Measurements from ENCODE around the gene DIP2A. TPM values are rescaled to one million over a fixed set of nuclear protein-coding genes. Genes with fewer than 3 reads are reported as not detected.

DIP2A gene
- total RNA-seq, 1 experiment from 2014 or later: 14.6 TPM

GRCh38 chr21:46594276-46594675 lies 135.6 kb downstream of the DIP2A start:
- DNase-seq (ENCODE audit: low read depth): peak; percentile 8
- in situ Hi-C loops (cut with HindIII; ENCODE audit: low pct_unique_long_range_greater_than_20kb, low sequenced_read_pairs): no loop called here

- in situ Hi-C loops (cut with HindIII; ENCODE audit: low pct_unique_long_range_greater_than_20kb, low sequenced_read_pairs): no loop called here
- DNase-seq (ENCODE audit: low read depth): no peak
Observed at GRCh38 chr21:46596201-46596600, 137.5 kb downstream of the DIP2A start.

GRCh38 chr21:46597031-46597430 lies 138.3 kb downstream of the DIP2A start:
- in situ Hi-C loops (cut with HindIII; ENCODE audit: low pct_unique_long_range_greater_than_20kb, low sequenced_read_pairs): no loop called here
- DNase-seq (ENCODE audit: low read depth): no peak

GRCh38 chr21:46597896-46598343 lies 139.2 kb downstream of the DIP2A start:
- in situ Hi-C loops (cut with HindIII; ENCODE audit: low pct_unique_long_range_greater_than_20kb, low sequenced_read_pairs): no loop called here
- no peak for DNase-seq (ENCODE audit: low read depth)

GRCh38 chr21:46598581-46599572 lies 140.2 kb downstream of the DIP2A start:
- DNase-seq (ENCODE audit: low read depth): peak; percentile 6
- in situ Hi-C loops (cut with HindIII; ENCODE audit: low pct_unique_long_range_greater_than_20kb, low sequenced_read_pairs): no loop called here

- no peak for DNase-seq (ENCODE audit: low read depth)
- in situ Hi-C loops (cut with HindIII; ENCODE audit: low pct_unique_long_range_greater_than_20kb, low sequenced_read_pairs): no loop called here
Observed at GRCh38 chr21:46600305-46600704, 141.6 kb downstream of the DIP2A start.

- DNase-seq (ENCODE audit: low read depth): no peak
- in situ Hi-C loops (cut with HindIII; ENCODE audit: low pct_unique_long_range_greater_than_20kb, low sequenced_read_pairs): no loop called here
Observed at GRCh38 chr21:46600978-46601377, 142.3 kb downstream of the DIP2A start.

- in situ Hi-C loops (cut with HindIII; ENCODE audit: low pct_unique_long_range_greater_than_20kb, low sequenced_read_pairs): no loop called here
- DNase-seq (ENCODE audit: low read depth): no peak
Observed at GRCh38 chr21:46603228-46603627, 144.5 kb downstream of the DIP2A start.

GRCh38 chr21:46604329-46604974 lies 145.8 kb downstream of the DIP2A start:
- in situ Hi-C loops (cut with HindIII; ENCODE audit: low pct_unique_long_range_greater_than_20kb, low sequenced_read_pairs): no loop called here
- no peak for DNase-seq (ENCODE audit: low read depth)

GRCh38 chr21:46604975-46605766 lies 146.5 kb downstream of the DIP2A start, which contains the start of gene S100B:
S100B (minus strand) TSS chr21:46605082; CDS start chr21:46602415, 2,667 bp downstream.
- in situ Hi-C loops (cut with HindIII; ENCODE audit: low pct_unique_long_range_greater_than_20kb, low sequenced_read_pairs): no loop called here
- no peak for DNase-seq (ENCODE audit: low read depth)

- no peak for DNase-seq (ENCODE audit: low read depth)
- in situ Hi-C loops (cut with HindIII; ENCODE audit: low pct_unique_long_range_greater_than_20kb, low sequenced_read_pairs): no loop called here
Observed at GRCh38 chr21:46605767-46606426, 147.2 kb downstream of the DIP2A start.

- in situ Hi-C loops (cut with HindIII; ENCODE audit: low pct_unique_long_range_greater_than_20kb, low sequenced_read_pairs): no loop called here
- no peak for DNase-seq (ENCODE audit: low read depth)
Observed at GRCh38 chr21:46606427-46606813, 147.7 kb downstream of the DIP2A start.

- in situ Hi-C loops (cut with HindIII; ENCODE audit: low pct_unique_long_range_greater_than_20kb, low sequenced_read_pairs): no loop called here
- DNase-seq (ENCODE audit: low read depth): no peak
Observed at GRCh38 chr21:46607636-46608035, 148.9 kb downstream of the DIP2A start.

- in situ Hi-C loops (cut with HindIII; ENCODE audit: low pct_unique_long_range_greater_than_20kb, low sequenced_read_pairs): no loop called here
- no peak for DNase-seq (ENCODE audit: low read depth)
Observed at GRCh38 chr21:46608672-46609111, 150.0 kb downstream of the DIP2A start.

GRCh38 chr21:46610018-46610701 lies 151.5 kb downstream of the DIP2A start:
- in situ Hi-C loops (cut with HindIII; ENCODE audit: low pct_unique_long_range_greater_than_20kb, low sequenced_read_pairs): no loop called here
- DNase-seq (ENCODE audit: low read depth): no peak

- in situ Hi-C loops (cut with HindIII; ENCODE audit: low pct_unique_long_range_greater_than_20kb, low sequenced_read_pairs): no loop called here
- no peak for DNase-seq (ENCODE audit: low read depth)
Observed at GRCh38 chr21:46613391-46613790, 154.7 kb downstream of the DIP2A start.

GRCh38 chr21:46616050-46616449 lies 157.4 kb downstream of the DIP2A start:
- in situ Hi-C loops (cut with HindIII; ENCODE audit: low pct_unique_long_range_greater_than_20kb, low sequenced_read_pairs): no loop called here
- no peak for DNase-seq (ENCODE audit: low read depth)
